CD4-positive, alpha-beta T cell treated with Interleukin-2 at 100 ng/mL for 4 hours (primary cell): ENCODE results near the gene RWDD1.

Experiments
- DNase-seq: peaks from one replicate; pipeline ENCODE4 v3.0.0-alpha.2; 2020; ENCODE audit warnings: low spot score

Gene RWDD1

DNA sequence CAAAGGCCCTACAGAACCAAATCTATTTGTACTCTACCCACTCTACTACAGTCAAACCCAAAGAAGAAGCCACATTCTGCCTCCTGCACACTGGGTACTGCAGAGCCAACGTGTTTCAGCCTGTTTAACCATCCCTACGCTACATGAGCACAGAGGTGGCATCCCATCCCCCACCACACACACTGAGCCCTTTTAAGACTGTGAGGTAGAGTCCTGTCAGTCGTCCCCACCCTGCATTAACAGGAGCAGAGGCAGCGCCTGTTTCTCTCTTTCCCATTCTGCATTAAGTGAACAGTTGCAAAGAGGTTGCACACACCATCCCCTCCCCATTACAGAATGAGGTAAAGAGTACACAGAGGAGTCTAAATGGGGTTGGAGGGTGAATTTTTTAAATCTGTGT lies 39.8 kb downstream of the RWDD1 start:
- DNase-seq: no peak

DNA sequence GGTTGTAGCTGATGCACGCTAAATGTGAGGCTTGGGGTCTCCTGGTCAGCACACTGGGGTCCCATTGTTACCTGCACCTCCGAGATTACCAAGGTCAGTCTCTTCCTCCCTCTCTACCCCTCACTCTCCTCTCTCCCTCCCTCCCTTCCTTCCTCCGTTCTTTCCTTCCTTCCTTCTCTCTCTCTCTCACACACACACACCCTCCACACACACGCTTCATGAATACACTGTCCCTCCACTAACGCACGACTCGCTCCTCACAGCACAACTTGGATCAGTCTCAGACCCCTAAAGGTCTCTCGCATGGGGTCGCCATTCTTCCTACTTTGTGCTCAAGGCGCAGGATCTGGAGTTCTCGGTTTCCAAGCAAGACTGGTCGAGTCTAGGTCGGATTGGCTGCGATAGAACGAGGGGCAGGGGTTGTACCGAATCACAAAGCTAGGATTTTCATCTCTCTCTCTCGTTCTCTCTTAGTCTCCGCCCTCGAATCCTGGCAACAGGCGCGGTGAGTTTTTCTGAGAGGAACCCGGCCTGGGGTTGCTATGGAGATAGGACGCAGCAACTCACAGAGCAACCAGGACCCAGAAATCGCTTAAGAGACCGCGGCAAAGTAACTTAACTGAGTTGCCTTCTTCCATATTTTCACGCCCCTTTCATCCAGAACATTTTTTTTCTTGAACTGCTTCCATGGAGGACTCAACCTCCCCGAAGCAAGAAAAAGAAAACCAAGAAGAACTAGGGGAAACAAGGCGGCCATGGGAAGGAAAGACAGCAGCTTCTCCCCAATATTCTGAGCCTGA lies 44.8 kb downstream of the RWDD1 start, which contains the start of gene RSPH4A:
Gene RSPH4A (plus strand): TSS at position 543 of the 800 bp plus-strand sequence. CDS start 145 bp downstream, at position 688.
- DNase-seq: peak; percentile 73

DNA sequence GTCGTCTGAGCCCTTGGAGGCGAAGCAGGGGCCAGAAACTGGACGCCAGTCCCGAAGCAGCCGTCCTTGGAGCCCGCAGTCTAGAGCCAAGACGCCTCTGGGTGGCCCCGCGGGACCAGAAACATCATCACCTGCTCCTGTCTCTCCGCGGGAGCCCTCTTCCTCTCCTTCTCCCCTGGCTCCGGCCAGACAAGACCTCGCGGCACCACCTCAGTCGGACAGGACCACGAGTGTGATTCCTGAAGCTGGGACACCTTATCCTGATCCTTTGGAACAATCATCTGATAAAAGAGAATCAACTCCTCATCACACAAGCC lies 45.4 kb downstream of the RWDD1 start:
- DNase-seq: no peak

DNA sequence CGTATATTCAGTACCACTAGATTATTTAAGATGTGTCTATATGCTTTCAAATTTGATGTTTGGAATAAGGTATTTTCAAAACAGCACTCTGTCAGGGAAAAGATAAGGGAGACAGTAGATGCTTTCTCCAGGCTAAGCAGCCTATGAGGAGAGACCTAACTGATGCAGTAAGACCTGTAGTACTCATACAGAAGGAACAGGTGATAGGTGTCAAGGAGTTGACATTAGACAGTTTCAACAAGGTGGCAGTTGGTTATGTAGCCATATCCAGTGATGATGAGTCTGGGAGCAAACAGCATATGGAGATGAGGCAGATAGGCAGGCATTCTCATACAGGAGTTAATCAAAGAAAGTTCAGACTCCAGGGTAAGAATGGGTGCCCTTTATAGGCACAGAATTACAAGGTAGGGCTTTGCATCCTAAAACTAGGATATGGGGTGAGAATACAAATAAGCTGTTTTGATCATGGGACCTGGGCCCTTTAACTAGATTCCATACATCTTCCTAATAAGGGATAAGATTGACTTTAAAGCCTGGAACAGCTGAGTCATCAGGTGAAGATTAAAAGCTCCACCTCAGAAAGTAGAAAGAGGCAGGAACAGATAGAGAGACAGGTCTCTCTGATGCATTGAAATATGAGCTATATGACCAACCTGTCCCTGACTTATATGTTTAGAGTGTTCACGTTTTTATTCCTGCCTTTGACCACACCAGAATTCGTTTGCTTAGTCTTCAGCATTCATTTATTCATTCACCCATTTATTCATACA lies 52.9 kb downstream of the RWDD1 start:
- no peak for DNase-seq

DNA sequence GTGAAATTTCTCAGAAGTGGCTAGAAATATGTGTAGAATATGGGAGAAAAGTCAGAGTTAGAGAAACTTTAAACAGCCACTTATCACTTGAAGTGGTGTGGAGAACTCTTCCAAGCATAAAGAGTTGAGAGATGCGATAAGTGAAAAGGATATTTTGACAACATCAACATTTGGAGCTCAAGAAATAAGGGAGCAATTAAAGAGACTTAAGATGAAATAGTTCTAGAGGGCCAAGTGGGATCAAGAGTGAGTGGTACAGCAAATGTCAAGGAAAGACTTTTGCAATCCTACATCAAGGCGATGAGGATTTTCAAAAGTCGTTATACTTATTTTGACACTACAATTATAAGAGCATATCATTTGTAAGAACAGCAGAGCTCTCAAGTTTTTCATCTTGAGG lies 54.6 kb downstream of the RWDD1 start:
- DNase-seq: no peak

DNA sequence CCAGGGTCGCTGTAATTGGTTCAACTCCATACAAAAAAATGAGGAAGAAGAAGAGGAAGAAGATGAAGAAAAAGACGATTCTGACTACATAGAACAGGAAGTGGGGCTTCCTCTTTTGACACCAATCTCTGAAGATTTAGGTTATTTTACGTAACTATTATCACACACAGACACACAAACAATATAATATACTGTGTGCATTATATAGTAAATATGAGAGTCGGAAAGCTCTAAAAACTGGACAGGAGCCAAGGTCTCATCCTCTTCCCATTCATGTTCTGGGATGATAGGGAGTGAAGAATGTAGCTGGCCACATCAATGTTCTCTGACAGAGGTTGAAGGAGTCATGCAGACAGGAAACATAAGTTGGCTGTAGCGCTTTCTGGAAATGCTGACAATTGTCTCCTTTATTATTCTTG lies 58.3 kb downstream of the RWDD1 start:
- DNase-seq: no peak

DNA sequence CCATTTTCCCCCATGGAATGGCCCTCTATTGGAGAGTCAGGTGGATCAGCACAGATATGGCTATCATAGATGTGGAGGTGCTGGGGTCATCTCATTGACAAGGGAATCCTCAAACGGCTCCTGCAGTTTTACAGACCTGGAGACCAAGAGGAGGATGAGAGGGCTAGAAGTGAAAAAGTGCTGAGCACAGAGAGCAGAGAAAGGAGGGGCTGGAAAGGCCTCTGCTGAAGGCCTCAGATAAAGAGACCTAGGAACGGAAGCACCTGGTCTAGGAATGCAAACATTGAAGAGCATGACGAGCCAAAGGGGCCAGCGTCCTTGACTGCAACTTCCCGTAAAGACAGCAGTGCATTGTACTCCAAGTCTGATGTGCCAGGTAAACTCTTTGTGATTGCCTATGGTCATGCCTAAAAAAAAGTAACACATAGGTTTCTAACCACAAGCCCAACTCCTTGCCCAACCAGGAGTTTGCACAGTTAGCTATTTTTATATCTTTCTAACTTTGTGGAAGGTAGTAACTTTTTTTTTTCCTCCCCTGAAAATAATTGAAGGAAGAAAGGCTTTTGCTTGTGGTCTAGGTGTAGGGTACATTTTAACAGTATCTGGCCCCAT lies 60.2 kb downstream of the RWDD1 start:
- DNase-seq: no peak

DNA sequence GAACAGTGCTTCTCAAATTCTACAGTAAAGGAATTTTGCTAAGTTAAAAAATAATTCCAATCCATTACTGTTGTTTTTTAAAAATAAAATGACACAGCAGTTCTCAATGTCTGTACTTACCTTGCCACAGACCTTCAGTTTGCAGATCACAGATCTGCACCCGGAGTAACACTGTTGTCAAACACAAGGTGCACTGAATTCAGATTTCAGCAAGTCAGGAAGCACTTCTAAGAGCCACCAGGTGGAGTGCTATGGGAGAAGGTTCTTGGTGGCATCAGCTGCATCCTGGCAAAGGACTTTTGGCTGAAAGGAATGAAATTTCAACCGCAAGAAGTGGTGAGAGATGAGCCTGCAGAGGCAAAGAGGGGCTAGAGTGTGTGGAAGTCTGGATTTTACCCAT lies 62.4 kb downstream of the RWDD1 start:
- no peak for DNase-seq
